Activated naive CD4-positive, alpha-beta T cell treated with anti-CD3 and anti-CD28 coated beads, Interleukin-2, amount 50 U/mL, for 72 hours (primary cell): ENCODE data around the gene BTRC. TPM values are rescaled to one million over a fixed set of nuclear protein-coding genes. Genes with fewer than 3 reads are reported as not detected.
A peak's percentile ranks its signal among the peaks of the same experiment; 100 is the strongest.
"Not testable (repeated sequence)": the region's sequence is repeated elsewhere in the genome, so short reads cannot be mapped to it uniquely, and the experiment has no call there.

Experiments
- ATAC-seq, 2 donors: fragments of 150-1000 bp; cut with Tn5 transposase; 2 replicates each; pipeline ENCODE4 v1.10.0; 2021; ENCODE audit warnings: mild to moderate bottlenecking in 2 of 2, moderate library complexity in 2 of 2
- DNase-seq, 2 donors: peaks; one replicate each; pipeline ENCODE4 v3.0.0; 2021 to 2022; ENCODE audit warnings: low spot score in 2 of 2
- H3K27ac Mint-ChIP-seq, 2 donors: one replicate each; pipeline ENCODE4 v1.8.0; 2022; ENCODE audit warnings: mild to moderate bottlenecking in 2 of 2, mixed read lengths in 2 of 2
- H3K36me3 Mint-ChIP-seq, 2 donors: one replicate each; pipeline ENCODE4 v1.8.0; 2022; ENCODE audit warnings: mixed read lengths in 2 of 2
- H3K9me3 Mint-ChIP-seq, 2 donors: one replicate each; pipeline ENCODE4 v1.8.0; 2022; ENCODE audit warnings: mixed read lengths in 2 of 2
- total RNA-seq, 2 donors: library from RNA; stranded (reverse); gene quantifications; one replicate each; pipeline ENCODE4 v1.2.3, GENCODE V29; 2022

The BTRC gene
- total RNA-seq, 2 donors from 2014 or later, result 12.0 to 20.9 TPM

DNA sequence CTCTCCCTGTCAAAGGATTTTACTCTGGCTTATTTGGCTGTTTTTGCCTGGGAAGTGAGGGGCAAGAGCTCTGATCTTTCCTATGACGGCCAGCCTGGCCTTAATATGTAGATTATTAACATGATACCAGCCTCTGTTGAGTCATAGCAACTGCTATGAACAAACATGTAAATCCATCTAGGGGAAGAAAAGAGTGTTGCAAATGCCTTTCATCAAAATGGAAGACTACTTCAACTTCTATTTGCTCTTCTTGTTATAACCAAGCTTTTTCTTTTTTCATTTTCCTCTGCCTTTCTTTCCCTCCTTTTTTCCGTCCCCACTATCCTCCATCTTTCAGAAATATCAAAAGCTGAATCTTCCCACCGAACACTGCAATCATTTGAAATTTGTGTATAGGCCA, 46.6 kb downstream of the BTRC start:
- Mint-ChIP-seq H3K27ac (peak overlapping the region in 1 of 2 donors; percentile 3), H3K36me3 (no peaks in the 10 kb centered on the region), H3K9me3 (no peaks in the 10 kb centered on the region)
- DNase-seq (no peak), ATAC-seq (no peak)

DNA sequence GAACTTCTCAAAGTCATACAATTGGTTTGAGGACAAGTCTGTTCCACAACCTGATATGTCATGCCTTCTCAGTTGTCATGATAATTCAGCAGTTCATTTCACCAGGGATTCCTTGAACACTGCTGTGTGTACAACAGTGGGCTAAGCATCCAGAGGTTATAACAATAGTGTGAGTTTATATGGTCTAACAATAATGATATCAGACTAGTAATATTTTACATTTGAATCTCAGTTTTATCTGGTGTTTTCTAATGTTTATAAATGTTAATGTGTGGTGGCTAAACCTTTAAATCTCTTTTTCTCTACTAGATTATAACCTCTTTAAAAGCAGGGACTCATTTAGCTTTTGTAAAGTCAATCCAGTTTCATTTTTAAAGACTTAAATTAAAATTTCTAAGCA, 48.7 kb downstream of the BTRC start:
- H3K36me3 Mint-ChIP-seq, result no peaks in the 10 kb centered on the region
- ATAC-seq (no peak), DNase-seq (no peak)
- no peaks in the 10 kb centered on the region for H3K9me3 Mint-ChIP-seq
- H3K27ac Mint-ChIP-seq, result no peak overlapping the region

DNA sequence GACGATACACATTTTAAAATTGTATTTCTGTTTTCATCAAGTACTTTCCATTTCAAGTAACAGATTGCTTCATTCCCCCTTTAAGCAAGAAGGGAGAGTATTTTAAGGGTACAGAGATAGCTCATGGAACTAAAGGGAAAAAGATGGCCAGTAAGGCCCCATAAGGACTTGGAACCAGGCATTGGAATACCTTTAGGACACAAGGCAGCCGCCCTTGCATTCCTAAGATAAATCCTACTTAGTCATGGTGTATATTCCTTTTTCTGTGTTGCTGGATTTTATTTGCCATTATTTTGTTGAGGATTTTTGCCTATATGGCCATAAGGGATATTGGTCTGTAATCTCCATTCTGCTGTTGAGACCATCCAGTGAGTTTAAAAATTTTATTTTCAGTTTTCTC, 49.2 kb downstream of the BTRC start:
- no peaks in the 10 kb centered on the region for H3K9me3 Mint-ChIP-seq
- DNase-seq (no peak), ATAC-seq (no peak)
- H3K36me3 Mint-ChIP-seq, result no peaks in the 10 kb centered on the region
- H3K27ac Mint-ChIP-seq, result no peak overlapping the region

DNA sequence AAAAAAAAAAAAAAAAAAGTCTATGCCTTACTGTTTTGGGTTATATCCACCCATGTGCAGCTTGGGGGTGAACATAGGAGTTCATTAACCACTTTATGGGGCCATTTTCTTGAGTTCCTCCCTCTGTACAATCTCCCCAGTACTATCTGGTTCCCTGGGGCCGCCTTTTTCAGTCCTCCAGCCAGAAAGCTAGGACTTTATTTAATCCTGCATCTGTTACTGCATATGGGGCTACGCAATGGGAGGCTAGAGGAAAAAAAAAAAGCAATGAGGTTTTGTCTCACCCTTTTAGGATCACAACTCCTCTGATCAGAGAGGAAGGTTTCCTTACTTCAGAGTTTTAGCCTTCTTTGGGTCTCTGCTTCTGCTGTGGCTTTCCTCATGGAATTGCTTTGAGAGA, 51.0 kb downstream of the BTRC start:
- H3K9me3 Mint-ChIP-seq, result no peaks in the 10 kb centered on the region
- H3K27ac Mint-ChIP-seq, result no peak overlapping the region
- no peak for ATAC-seq
- H3K36me3 Mint-ChIP-seq, result peaks cover 5 to 7% of the 10 kb centered on the region in 2 donors
- no peak for DNase-seq

DNA sequence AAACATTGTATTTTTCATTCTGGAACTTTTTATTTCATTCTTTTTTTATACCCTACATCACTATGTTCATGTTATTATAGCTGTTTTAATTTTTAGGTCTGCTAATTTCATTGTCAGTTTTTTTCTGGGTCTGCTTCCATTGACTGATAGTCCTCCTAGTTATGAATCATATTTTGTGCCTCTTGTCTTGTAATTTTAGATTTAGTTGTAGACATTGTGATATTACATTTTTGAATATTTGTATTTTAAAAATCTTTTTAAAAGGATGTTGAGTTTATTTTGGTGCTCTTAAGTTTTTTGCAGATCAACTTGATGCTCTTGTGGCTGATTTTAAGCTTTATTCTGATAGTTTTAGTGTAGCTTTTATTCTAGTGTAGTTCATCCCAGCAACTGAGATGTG, 57.6 kb downstream of the BTRC start:
- ATAC-seq (no peak), DNase-seq (no peak)
- Mint-ChIP-seq H3K36me3 (peaks cover 16 to 23% of the 10 kb centered on the region in 2 donors), H3K9me3 (no peaks in the 10 kb centered on the region), H3K27ac (no peak overlapping the region)

- Mint-ChIP-seq H3K27ac (no peak overlapping the region), H3K36me3 (peaks cover 16 to 23% of the 10 kb centered on the region in 2 donors), H3K9me3 (no peaks in the 10 kb centered on the region)
- DNase-seq, result no peak
- ATAC-seq, result no peak
These were observed 60.1 kb downstream of the BTRC start for GRCh38 chr10:101414034-101414433.

DNA sequence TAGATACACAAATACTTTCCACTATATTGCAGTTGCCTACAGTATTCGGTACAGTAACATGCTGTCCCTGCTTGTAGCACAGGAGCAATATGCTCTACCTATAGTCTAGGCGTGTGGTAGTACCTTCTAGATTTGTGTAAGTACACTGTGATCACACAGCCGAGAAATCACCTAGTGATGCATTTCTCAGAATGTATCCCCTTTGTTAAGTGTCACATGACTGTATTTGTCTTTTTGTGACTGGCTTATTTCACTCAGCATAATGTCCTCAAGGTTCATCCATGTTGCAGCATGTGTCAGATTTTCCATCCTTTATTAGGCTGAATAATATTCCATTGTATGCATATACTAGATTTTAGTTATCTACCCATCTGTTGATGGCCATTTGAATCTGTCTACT, 61.9 kb downstream of the BTRC start:
- ATAC-seq (no peak), DNase-seq (no peak)
- Mint-ChIP-seq H3K27ac (no peak overlapping the region), H3K9me3 (no peaks in the 10 kb centered on the region), H3K36me3 (peaks cover 11 to 14% of the 10 kb centered on the region in 2 donors)

DNA sequence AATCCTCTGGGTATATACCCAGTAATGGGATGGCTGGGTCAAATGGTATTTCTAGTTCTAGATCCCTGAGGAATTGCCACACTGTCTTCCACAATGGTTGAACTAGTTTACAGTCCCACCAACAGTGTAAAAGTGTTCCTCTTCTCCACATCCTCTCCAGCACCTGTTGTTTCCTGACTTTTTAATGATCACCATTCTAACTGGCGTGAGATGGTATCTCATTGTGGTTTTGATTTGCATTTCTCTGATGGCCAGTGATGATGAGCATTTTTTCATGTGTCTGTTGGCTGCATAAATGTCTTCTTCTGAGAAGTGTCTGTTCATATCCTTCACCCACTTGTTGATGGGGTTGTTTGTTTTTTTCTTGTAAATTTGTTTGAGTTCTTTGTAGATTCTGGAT, 68.0 kb downstream of the BTRC start:
- ATAC-seq, H3K27ac Mint-ChIP-seq, H3K9me3 Mint-ChIP-seq, H3K36me3 Mint-ChIP-seq, DNase-seq: not testable (repeated sequence)

- no peaks in the 10 kb centered on the region for H3K9me3 Mint-ChIP-seq
These were observed 71.6 kb downstream of the BTRC start for GRCh38 chr10:101425535-101425934.

DNA sequence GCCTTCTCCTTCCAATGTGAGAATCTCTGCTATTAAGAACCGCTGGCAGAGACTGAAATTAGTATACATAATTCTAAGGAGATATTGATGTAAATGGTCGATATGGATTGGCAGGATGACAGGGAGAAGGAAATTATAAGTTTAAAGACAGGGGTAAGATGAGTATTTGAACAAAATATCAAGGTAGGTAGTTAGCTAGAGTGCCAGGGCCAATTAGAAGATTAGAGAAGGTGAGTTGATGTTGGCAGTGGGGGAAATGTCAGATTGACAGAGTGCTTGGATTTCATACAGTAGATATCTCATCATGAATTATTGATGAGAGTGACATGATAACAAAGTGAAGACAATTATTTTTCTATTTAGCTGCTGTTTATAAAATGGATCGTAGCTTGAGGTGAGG, 74.1 kb downstream of the BTRC start:
- ATAC-seq (no peak), DNase-seq (no peak)
- Mint-ChIP-seq H3K27ac (no peak overlapping the region), H3K9me3 (no peaks in the 10 kb centered on the region), H3K36me3 (no peaks in the 10 kb centered on the region)

More at GRCh38 chr10:101425535-101425934, 71.6 kb downstream of the BTRC start:
- no peak for DNase-seq
- peaks cover 0 to 4% of the 10 kb centered on the region in 2 donors for H3K36me3 Mint-ChIP-seq
- H3K27ac Mint-ChIP-seq, result no peak overlapping the region
- no peak for ATAC-seq

- DNase-seq (no peak), ATAC-seq (no peak)
- H3K27ac Mint-ChIP-seq, result no peak overlapping the region
- H3K36me3 Mint-ChIP-seq, result no peaks in the 10 kb centered on the region
- no peaks in the 10 kb centered on the region for H3K9me3 Mint-ChIP-seq
These were observed 75.5 kb downstream of the BTRC start for GRCh38 chr10:101429423-101429822.

DNA sequence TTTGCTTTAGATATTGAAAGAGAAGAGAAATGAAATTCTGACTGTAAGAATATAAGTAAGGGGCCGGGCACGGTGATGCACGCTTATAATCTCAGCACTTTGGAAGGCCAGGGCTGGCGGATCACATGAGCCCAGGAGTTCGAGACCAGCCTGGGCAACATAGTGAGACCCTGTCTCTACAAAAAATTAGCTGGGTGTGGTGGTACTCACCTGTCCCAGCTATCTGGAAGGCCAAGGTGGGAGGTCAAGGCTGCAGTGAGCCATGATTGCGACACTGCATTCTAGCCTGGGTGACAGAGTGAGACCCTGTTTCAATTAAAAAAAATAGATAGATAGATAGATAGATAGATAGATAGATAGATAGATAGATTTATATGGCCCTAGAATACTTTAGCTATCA, 82.3 kb downstream of the BTRC start:
- ATAC-seq, result no peak
- Mint-ChIP-seq H3K9me3 (no peaks in the 10 kb centered on the region), H3K27ac (no peak overlapping the region), H3K36me3 (no peaks in the 10 kb centered on the region)
- no peak for DNase-seq

- Mint-ChIP-seq H3K36me3 (no peaks in the 10 kb centered on the region), H3K27ac (no peak overlapping the region), H3K9me3 (no peaks in the 10 kb centered on the region)
- DNase-seq, result no peak
- no peak for ATAC-seq
These were observed 85.0 kb downstream of the BTRC start for GRCh38 chr10:101438881-101439391.

DNA sequence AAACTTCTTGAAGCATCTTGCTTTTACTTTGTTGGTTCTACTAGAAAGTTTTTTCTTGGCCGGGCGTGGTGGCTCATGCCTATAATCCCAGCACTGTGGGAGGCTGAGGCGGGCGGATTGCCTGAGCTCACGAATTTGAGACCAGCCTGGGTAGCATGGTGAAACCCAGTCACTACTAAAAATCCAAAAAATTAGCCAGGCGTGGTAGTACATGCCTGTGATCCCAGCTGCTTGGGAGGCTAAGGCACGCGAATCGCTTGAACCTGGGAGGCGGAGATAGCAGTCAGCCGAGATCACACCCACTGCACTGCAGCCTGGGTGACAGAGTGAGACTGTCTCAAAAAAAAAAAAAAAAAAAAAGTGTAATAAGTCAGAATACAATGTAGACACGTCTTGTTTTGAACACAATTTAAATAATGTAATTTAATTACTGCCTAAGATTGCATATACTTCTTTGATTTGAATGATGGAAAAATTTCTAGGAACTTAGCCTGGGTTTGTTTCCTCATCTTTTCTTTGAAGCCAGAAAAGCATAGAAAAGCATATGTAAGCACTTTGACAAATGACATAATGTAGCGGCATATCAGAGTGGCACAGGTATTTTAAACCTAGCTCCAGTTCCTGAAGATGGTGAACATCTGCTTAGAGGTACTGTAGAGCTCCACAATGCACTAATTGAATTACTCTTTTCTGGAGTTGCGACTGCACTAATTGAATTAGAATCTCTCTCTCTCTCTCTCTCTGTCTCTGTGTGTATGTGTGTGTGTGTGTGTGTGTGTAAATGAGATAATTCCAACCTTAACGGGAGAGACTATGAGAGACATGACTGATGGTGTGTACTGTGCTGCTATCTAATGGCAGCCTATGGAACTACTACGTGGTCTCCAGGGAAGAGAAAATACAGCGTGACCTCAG, 87.8 kb downstream of the BTRC start:
- Mint-ChIP-seq H3K27ac (no peak overlapping the region), H3K36me3 (no peaks in the 10 kb centered on the region), H3K9me3 (no peaks in the 10 kb centered on the region)
- DNase-seq (peak in 1 of 2 donors; percentile 4), ATAC-seq (peak; percentile 72 to 85)

DNA sequence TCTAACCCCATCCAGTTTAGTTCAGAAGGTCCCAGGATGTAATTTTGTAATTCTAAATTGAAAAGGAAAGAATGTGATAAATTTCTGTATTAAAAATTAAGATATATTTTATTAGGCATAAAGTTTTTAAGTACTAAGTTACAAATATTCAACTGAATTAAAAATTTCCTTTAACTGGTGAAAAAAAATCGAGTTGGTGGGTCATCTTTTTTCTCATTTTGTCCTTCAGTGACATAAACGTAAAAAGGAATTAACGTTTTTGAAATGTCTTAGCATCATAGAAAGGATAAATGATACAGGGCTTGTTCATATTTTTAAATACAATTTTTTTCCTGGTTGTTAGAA, 88.5 kb downstream of the BTRC start:
- Mint-ChIP-seq H3K27ac (no peak overlapping the region), H3K9me3 (no peaks in the 10 kb centered on the region), H3K36me3 (no peaks in the 10 kb centered on the region)
- ATAC-seq (no peak), DNase-seq (no peak)

GRCh38 chr10:101444058-101444898, 90.3 kb downstream of the BTRC start:
- ATAC-seq (no peak), DNase-seq (no peak)
- H3K27ac Mint-ChIP-seq, result no peak overlapping the region
- no peaks in the 10 kb centered on the region for H3K36me3 Mint-ChIP-seq
- H3K9me3 Mint-ChIP-seq, result no peaks in the 10 kb centered on the region

GRCh38 chr10:101446071-101446470, 92.1 kb downstream of the BTRC start:
- DNase-seq (no peak), ATAC-seq (no peak)
- Mint-ChIP-seq H3K27ac (no peak overlapping the region), H3K9me3 (no peaks in the 10 kb centered on the region), H3K36me3 (no peaks in the 10 kb centered on the region)
